IPS-NIHi7 (cell line): ENCODE results near the gene NXPH1.

Source experiments
- DNase-seq: peaks from one replicate; pipeline ENCODE4 v3.0.0; 2012; ENCODE audit warnings: mixed read lengths; ENCODE audit errors: extremely low spot score

NXPH1 gene

GRCh38 chr7:8499128-8499527, 65.7 kb downstream of the NXPH1 start:
- peak; percentile 14 for DNase-seq

GRCh38 chr7:8500286-8500685, 66.9 kb downstream of the NXPH1 start:
- DNase-seq = no peak

- no peak for DNase-seq
These were observed 74.2 kb downstream of the NXPH1 start for GRCh38 chr7:8507566-8507965.

- DNase-seq = no peak
These were observed 76.2 kb downstream of the NXPH1 start for GRCh38 chr7:8509621-8510020.

GRCh38 chr7:8511855-8512254, 78.4 kb downstream of the NXPH1 start:
- DNase-seq = no peak

GRCh38 chr7:8514781-8515519, 81.5 kb downstream of the NXPH1 start:
- DNase-seq = no peak

- no peak for DNase-seq
These were observed 82.3 kb downstream of the NXPH1 start for GRCh38 chr7:8515640-8516185.

- no peak for DNase-seq
These were observed 83.6 kb downstream of the NXPH1 start for GRCh38 chr7:8516976-8517375.

- DNase-seq = no peak
These were observed 94.9 kb downstream of the NXPH1 start for GRCh38 chr7:8528311-8528710.

- no peak for DNase-seq
These were observed 98.6 kb downstream of the NXPH1 start for GRCh38 chr7:8531991-8532515.

GRCh38 chr7:8536431-8536830, 103.0 kb downstream of the NXPH1 start:
- DNase-seq = no peak

GRCh38 chr7:8549046-8549445, 115.6 kb downstream of the NXPH1 start:
- no peak for DNase-seq

GRCh38 chr7:8560501-8560900, 127.1 kb downstream of the NXPH1 start:
- DNase-seq = no peak

GRCh38 chr7:8561449-8561848, 128.0 kb downstream of the NXPH1 start:
- DNase-seq = no peak

GRCh38 chr7:8564281-8564680, 130.9 kb downstream of the NXPH1 start:
- no peak for DNase-seq

GRCh38 chr7:8566016-8566415, 132.6 kb downstream of the NXPH1 start:
- DNase-seq = no peak

GRCh38 chr7:8567626-8568025, 134.2 kb downstream of the NXPH1 start:
- DNase-seq = no peak

- no peak for DNase-seq
These were observed 146.3 kb downstream of the NXPH1 start for GRCh38 chr7:8579661-8580194.

GRCh38 chr7:8581842-8582241, 148.4 kb downstream of the NXPH1 start:
- DNase-seq = no peak

- DNase-seq = no peak
These were observed 149.3 kb downstream of the NXPH1 start for GRCh38 chr7:8582728-8583127.

GRCh38 chr7:8585591-8585990, 152.2 kb downstream of the NXPH1 start:
- DNase-seq = no peak

GRCh38 chr7:8590225-8590624, 156.8 kb downstream of the NXPH1 start:
- DNase-seq = no peak

- DNase-seq = no peak
These were observed 157.4 kb downstream of the NXPH1 start for GRCh38 chr7:8590791-8591190.
